ENCODE measurements around the gene APOBEC2.
"Not testable (repeated sequence)": the region's sequence is repeated elsewhere in the genome, so short reads cannot be mapped to it uniquely, and the experiment has no call there.

Gene APOBEC2

GRCh38 chr6:41053041-41053440, at the start of gene APOBEC2:
TSS of gene APOBEC2 (plus strand) at chr6:41053202. CDS start at chr6:41053348, 146 bp downstream.
- DNase-seq, result no peak

- peak; percentile 72 for DNase-seq
Measured at GRCh38 chr6:41006217-41006616, 46.8 kb upstream of the APOBEC2 start.

GRCh38 chr6:41006980-41007379, 46.0 kb upstream of the APOBEC2 start:
- DNase-seq, result not testable (repeated sequence)

GRCh38 chr6:41008011-41008410, 45.0 kb upstream of the APOBEC2 start:
- no peak for DNase-seq

GRCh38 chr6:41009669-41010068, 43.3 kb upstream of the APOBEC2 start:
- no peak for DNase-seq

GRCh38 chr6:41011673-41012072, 41.3 kb upstream of the APOBEC2 start:
- no peak for DNase-seq

- DNase-seq, result no peak
Measured at GRCh38 chr6:41013466-41014153, 39.4 kb upstream of the APOBEC2 start.

- no peak for DNase-seq
Measured at GRCh38 chr6:41014780-41015179, 38.2 kb upstream of the APOBEC2 start.

GRCh38 chr6:41015860-41016259, 37.1 kb upstream of the APOBEC2 start:
- DNase-seq, result not testable (repeated sequence)

GRCh38 chr6:41017663-41018062, 35.3 kb upstream of the APOBEC2 start:
- no peak for DNase-seq

GRCh38 chr6:41021832-41022231, 31.2 kb upstream of the APOBEC2 start:
- DNase-seq, result no peak

GRCh38 chr6:41022294-41022693, 30.7 kb upstream of the APOBEC2 start:
- DNase-seq, result no peak

- DNase-seq, result no peak
Measured at GRCh38 chr6:41023114-41023513, 29.9 kb upstream of the APOBEC2 start.

- no peak for DNase-seq
Measured at GRCh38 chr6:41025966-41026530, 27.0 kb upstream of the APOBEC2 start.

- DNase-seq, result no peak
Measured at GRCh38 chr6:41027241-41027640, 25.8 kb upstream of the APOBEC2 start.

- DNase-seq, result peak; percentile 70
Measured at GRCh38 chr6:41027799-41028560, 25.0 kb upstream of the APOBEC2 start.

- no peak for DNase-seq
Measured at GRCh38 chr6:41028561-41029412, 24.2 kb upstream of the APOBEC2 start.

GRCh38 chr6:41032830-41033229, 20.2 kb upstream of the APOBEC2 start:
- DNase-seq, result no peak

GRCh38 chr6:41033776-41034175, 19.2 kb upstream of the APOBEC2 start:
- no peak for DNase-seq

- no peak for DNase-seq
Measured at GRCh38 chr6:41036186-41036585, 16.8 kb upstream of the APOBEC2 start.

GRCh38 chr6:41036601-41037000, 16.4 kb upstream of the APOBEC2 start:
- DNase-seq, result no peak

- DNase-seq, result no peak
Measured at GRCh38 chr6:41037107-41037900, 15.7 kb upstream of the APOBEC2 start.

All from CD4-positive, alpha-beta T cell treated with Interleukin-21 for 1 hour (primary cell).